IPS-NIHi7 (cell line): Measurements from ENCODE around the gene MAGI2.

Source experiments
- DNase-seq: peaks from one replicate; pipeline ENCODE4 v3.0.0; 2012; ENCODE audit warnings: mixed read lengths; ENCODE audit errors: extremely low spot score

The MAGI2 gene

GRCh38 chr7:79258826-79259225, 194.6 kb downstream of the MAGI2 start:
- DNase-seq: no peak

DNA sequence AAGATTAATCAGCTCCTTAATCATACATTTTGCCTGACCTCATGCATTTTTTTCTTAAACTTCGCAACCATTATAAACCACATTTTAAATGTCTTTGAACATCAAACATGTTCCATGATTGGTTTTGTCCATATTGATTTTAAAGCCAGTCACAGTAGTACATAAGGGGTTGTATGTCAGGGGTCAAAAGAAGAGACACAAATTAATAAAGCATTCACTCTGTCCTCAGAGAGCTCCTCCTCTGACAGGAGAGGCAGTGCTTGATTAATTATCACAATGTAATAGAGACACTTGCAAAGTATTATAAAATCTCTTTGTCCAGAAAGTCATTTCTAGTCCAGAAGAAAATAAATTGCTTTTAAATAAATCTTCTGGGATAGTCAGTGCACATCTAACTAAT, 195.5 kb downstream of the MAGI2 start:
- no peak for DNase-seq

GRCh38 chr7:79245623-79246249, 207.7 kb downstream of the MAGI2 start:
- DNase-seq: no peak

GRCh38 chr7:79244482-79244881, 209.0 kb downstream of the MAGI2 start:
- DNase-seq: no peak

- DNase-seq: no peak
Observed at GRCh38 chr7:79241288-79242060, 212.0 kb downstream of the MAGI2 start.

GRCh38 chr7:79240413-79240812, 213.1 kb downstream of the MAGI2 start:
- no peak for DNase-seq

DNA sequence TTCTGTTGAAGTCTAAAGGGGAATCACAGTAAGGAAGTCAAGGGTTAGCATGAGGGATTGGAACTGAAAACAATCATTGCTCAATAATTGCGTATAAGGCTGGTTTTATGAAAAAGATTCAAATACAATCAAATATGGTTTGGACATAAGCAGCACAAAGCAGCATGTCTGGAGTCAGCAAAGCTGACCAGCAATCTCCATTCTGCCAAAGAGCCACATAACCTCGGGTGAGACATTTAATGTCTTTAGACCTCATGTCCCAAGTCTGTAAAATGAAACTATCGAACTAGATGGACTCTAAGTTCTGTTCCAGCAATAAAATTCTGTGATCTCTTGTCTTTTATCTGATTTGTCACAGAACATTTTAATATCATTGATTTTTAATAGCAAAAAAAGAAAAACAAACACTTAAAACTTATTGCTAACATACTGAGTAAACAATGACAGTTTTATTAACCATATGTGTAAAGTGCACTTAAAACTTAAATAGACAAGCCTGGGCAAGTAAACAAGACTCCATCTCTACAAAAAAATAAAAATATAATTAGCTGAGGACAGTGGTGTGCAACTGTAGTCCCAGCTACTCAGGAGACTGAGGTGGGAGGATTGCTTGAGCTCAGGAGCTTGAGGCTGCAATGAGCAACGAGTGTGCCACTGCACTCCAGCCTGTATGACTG, 217.0 kb downstream of the MAGI2 start:
- DNase-seq: no peak

- DNase-seq: no peak
Observed at GRCh38 chr7:79227044-79227443, 226.4 kb downstream of the MAGI2 start.

DNA sequence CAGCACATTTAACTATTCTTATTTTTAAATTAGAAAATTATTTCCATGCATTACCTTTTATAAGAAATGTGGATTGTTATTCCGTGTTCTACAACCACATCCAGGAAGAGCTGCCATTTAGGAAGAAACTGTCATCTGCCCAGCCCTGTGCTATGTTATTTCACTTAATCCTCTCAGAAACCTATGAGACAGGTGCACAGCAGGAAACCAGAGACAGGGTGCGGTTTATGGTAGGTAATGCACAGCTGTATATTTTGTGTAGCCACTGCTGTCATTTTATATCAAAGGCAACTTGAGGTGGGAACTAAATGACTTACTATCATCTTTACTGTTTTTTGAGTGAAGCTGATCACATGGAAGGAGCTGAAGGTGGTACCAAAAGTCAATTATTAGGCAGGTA, 232.3 kb downstream of the MAGI2 start:
- DNase-seq: no peak

- DNase-seq: no peak
Observed at GRCh38 chr7:79217976-79218626, 235.4 kb downstream of the MAGI2 start.

GRCh38 chr7:79217468-79217867, 236.0 kb downstream of the MAGI2 start:
- DNase-seq: no peak

DNA sequence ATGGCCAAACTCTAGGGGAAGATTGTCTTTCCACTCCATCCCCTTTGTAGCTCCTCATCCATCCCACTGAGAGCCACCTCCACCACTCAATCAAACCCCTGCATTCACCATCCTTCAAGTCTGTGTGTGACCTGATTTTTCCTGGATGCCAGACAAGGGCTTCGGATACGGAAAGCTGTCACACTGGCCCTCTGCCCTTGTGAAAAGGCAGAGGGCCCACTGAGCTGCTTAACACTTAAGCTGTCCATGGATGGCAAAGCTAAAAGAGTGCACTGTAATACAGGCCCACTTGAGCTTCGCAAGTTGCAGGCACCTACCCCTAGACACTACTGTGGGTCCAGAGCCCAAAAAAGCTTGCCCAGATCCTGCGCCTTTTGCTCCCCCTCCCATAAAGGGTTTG, 237.2 kb downstream of the MAGI2 start:
- no peak for DNase-seq

GRCh38 chr7:79212334-79212733, 241.1 kb downstream of the MAGI2 start:
- DNase-seq: no peak

DNA sequence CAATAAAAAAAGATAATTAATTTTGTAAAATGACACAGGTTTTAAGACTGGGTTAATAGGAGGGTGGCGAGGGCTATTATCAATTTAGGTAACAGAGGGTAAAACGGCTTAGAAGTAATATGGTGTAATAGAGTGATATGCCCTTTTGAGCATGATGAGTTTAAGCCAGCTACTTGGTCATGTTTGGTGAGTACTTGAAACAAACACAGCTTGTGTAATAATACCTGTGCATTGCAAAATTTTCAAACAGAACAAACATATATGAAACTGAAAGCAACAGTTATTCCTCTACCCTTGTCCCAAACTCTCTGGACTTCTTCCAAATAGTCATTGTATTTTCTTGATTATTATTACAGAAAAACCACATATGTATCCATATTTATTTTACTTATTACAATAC, 241.7 kb downstream of the MAGI2 start:
- no peak for DNase-seq

GRCh38 chr7:79199961-79200360, 253.5 kb downstream of the MAGI2 start:
- no peak for DNase-seq

DNA sequence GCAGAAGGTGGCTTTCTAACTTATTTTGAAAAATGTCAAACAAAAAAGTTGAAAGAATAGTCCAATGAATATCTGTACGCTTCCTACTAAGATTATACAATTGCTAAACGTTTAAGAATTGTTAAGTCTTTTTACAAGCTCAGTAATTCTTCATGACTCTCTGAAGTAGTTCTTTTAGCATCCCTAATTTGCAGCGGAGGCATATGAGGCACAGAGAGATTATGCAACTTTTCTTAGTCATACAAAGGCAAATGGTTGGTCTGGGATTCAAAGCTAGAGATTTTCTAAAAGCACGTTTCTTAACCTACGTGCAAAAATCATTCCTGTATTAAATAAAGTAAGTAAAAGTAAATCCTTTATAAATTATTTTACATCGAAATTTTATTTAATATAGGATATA, 254.2 kb downstream of the MAGI2 start:
- DNase-seq: no peak

DNA sequence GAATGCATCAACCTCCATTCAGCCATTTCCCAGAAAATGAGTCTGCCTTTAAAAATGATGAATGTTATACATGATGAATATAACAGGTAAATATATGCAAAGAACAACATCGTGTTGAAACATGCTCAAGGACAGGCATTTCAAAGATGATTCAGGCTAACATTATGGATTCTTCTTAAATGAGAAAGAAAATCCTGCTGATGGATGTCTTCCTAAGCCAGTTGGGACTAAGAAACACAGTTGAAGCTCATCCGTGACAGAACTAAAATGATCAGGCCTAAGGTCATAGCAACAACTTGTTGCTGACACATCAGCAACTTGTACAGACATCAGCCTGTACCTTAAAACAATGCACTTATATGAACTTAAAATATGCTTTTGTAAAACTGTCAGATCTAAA, 267.9 kb downstream of the MAGI2 start:
- no peak for DNase-seq

DNA sequence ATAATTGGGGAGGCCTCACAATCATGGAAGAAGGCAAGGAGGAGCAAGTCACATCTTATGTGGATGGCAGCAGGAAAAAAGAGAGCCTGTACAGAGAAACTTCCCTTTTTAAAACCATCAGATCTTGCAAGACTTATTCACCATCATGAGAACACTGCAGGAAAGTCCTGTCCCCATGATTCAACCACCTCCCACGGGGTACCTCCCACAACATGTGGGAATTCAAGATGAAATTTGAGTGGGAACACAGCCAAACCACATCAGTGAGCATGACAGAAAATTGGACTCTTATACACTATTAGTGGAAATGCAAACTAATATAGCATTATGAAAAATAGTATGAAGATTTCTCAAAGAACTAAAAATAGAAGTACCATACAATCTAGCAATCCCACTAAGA, 271.2 kb downstream of the MAGI2 start:
- DNase-seq: no peak

DNA sequence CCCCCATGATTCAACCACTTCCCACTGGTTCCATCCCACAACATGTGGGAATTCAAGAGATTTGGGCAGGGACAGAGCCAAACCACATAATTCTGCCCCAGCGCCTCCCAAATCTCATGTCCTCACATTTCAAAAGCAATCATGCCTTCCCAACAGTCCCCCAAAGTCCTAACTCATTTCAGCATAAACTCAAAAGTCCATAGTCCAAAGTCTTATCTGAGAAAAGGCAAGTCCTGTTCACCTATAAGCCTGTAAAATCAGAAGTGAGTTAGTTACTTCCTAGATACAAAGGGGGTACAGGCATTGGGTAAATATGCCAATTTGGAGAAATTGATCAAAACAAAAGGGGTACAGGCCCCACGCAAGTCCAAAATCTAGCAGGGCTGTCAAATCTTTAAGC, 272.9 kb downstream of the MAGI2 start:
- DNase-seq: no peak

GRCh38 chr7:79176859-79177477, 276.5 kb downstream of the MAGI2 start:
- DNase-seq: peak; percentile 20

DNA sequence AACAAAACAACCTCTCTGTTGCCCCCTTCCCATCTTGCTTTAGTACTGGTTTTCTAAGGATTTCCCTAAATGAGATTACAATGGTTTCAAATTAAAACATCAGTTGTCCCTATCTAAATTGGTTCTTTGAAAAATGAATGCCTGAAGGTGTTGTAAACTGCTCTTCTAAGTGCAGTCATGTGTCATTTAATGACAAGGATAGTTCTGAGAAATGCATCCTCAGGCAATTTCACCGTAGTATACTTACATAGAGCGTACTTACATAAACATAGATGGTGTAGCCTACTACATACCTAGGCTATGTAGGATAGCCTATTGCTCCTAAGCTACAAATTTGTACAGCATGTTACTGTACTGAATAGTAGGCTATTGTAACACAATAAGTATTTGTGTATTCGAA, 278.1 kb downstream of the MAGI2 start:
- no peak for DNase-seq

GRCh38 chr7:79165225-79165624, 288.2 kb downstream of the MAGI2 start:
- DNase-seq: no peak
